Glutamatergic neuron (in vitro differentiated cells): ENCODE data around the gene LNP1. TPM values are rescaled to one million over a fixed set of nuclear protein-coding genes. Genes with fewer than 3 reads are reported as not detected.

Source experiments
- DNase-seq: peaks from one replicate; pipeline ENCODE4 v3.0.0; 2022
- H3K27ac Mint-ChIP-seq: one replicate; pipeline ENCODE4 v1.8.0; 2020; ENCODE audit warnings: mild to moderate bottlenecking, mixed read lengths, inconsistent platforms; ENCODE audit not compliant: unreplicated experiment
- H3K27me3 Mint-ChIP-seq: one replicate; pipeline ENCODE4 v1.8.0; 2020; ENCODE audit warnings: mild to moderate bottlenecking, moderate library complexity, mixed read lengths, inconsistent platforms; ENCODE audit not compliant: unreplicated experiment
- H3K36me3 Mint-ChIP-seq: one replicate; pipeline ENCODE4 v1.8.0; 2020; ENCODE audit warnings: mild to moderate bottlenecking, mixed read lengths, inconsistent platforms; ENCODE audit not compliant: unreplicated experiment
- H3K4me1 Mint-ChIP-seq: one replicate; pipeline ENCODE4 v1.8.0; 2020; ENCODE audit warnings: mild to moderate bottlenecking, low read depth, mixed read lengths, inconsistent platforms; ENCODE audit not compliant: unreplicated experiment
- H3K4me3 Mint-ChIP-seq: one replicate; pipeline ENCODE4 v1.8.0; 2020; ENCODE audit warnings: mild to moderate bottlenecking, mixed read lengths, inconsistent platforms; ENCODE audit not compliant: unreplicated experiment
- H3K9me3 Mint-ChIP-seq: one replicate; pipeline ENCODE4 v1.8.0; 2020; ENCODE audit warnings: mild to moderate bottlenecking, moderate library complexity, mixed read lengths, inconsistent platforms; ENCODE audit not compliant: unreplicated experiment
- CTCF ChIP-seq: fragments of 200-600 bp; sonication (generic); IDR thresholded peaks from one replicate; pipeline ENCODE4 v1.5.0; 2021; ENCODE audit not compliant: partially characterized antibody, unreplicated experiment
- total RNA-seq: library from RNA; stranded (reverse); fragmentation: NEBNext Ultra II Directional; extraction: Animal tissue kit (Norgen Biotek cat#: 25700); gene quantifications from one replicate; pipeline ENCODE4 v1.2.1, GENCODE V29; 2021; ENCODE audit not compliant: unreplicated experiment

Gene LNP1
- total RNA-seq, 1 donor from 2014 or later, result 2.0 TPM

DNA sequence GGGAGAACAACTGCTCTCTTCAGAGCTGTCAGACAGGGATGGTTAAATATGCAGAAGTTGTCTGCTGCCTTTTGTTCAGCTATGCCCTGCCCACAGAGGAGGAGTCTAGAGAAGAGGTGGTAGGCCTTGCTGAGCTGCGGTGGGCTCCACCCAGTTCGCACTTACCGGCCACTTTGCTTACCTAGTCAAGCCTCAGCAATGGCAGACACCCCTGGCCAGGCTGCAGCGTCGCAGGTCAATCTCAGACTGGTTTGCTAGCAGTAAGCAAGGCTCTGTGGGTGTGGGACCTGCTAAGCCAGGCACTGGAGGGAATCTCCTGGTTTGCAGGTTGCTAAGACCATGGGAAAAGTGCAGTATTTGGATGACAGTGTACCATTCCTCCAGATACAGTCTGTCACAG is 78.7 kb downstream of the LNP1 start:
- H3K36me3 Mint-ChIP-seq, result peaks cover 5% of the 10 kb centered on the region
- H3K9me3 Mint-ChIP-seq, result peaks cover 4% of the 10 kb centered on the region
- H3K27me3 Mint-ChIP-seq, result no peaks in the 10 kb centered on the region
- no peak overlapping the region for H3K4me3 Mint-ChIP-seq
- no peaks in the 10 kb centered on the region for H3K4me1 Mint-ChIP-seq
- H3K27ac Mint-ChIP-seq, result no peak overlapping the region
- no peak for DNase-seq
- TF ChIP-seq CTCF, result no peak

DNA sequence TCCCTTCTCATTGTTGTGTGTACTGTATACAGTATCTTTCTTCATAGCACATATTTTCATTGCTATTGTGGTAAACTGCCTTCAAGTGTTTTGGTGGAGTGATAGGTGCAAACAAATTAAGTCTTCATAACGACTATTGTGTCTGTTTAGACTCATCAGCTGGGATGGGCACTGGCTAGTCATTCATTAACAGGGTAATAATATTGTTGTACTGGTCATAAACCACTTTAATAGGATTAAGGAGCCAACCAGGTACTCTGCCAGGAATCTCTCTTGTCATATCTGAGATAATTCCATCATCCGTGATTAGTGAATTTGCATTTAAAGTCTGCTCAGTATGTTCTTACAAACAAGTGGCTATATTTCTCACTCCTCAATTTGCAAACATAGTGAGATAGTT is 80.8 kb downstream of the LNP1 start:
- H3K36me3 Mint-ChIP-seq, result peaks cover 5% of the 10 kb centered on the region
- H3K27ac Mint-ChIP-seq, result no peak overlapping the region
- H3K27me3 Mint-ChIP-seq, result no peaks in the 10 kb centered on the region
- no peak for TF ChIP-seq CTCF
- H3K9me3 Mint-ChIP-seq, result no peaks in the 10 kb centered on the region
- no peak overlapping the region for H3K4me3 Mint-ChIP-seq
- DNase-seq, result no peak
- H3K4me1 Mint-ChIP-seq, result no peaks in the 10 kb centered on the region

DNA sequence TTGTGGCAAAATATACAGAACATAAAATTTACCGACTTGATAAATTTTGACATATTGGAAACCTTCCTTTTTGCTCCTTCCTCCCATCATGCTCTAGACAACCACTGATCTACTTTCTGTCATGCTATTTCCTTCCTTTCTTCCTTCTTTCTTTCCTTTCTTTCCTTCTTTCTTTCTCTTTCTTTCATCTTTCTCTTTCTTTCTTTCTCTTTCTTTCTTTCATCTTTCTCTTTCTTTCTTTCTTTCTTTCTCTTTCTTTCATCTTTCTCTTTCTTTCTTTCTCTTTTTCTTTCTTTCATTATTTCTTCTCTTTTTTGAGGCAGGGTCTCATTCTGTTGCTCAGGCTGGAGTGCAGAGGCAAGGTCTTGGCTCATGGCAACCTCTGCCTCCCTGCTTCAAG is 82.2 kb downstream of the LNP1 start:
- H3K27ac Mint-ChIP-seq, result no peak overlapping the region
- TF ChIP-seq CTCF, result no peak
- H3K27me3 Mint-ChIP-seq, result peaks cover 3% of the 10 kb centered on the region
- no peak for DNase-seq
- no peaks in the 10 kb centered on the region for H3K4me1 Mint-ChIP-seq
- H3K9me3 Mint-ChIP-seq, result no peaks in the 10 kb centered on the region
- no peak overlapping the region for H3K4me3 Mint-ChIP-seq
- peaks cover 5% of the 10 kb centered on the region for H3K36me3 Mint-ChIP-seq

GRCh38 chr3:100486808-100487207 is 85.5 kb downstream of the LNP1 start:
- H3K4me3 Mint-ChIP-seq, result no peak overlapping the region
- no peak overlapping the region for H3K27ac Mint-ChIP-seq
- H3K27me3 Mint-ChIP-seq, result peaks cover 3% of the 10 kb centered on the region
- no peaks in the 10 kb centered on the region for H3K36me3 Mint-ChIP-seq
- TF ChIP-seq CTCF, result no peak
- H3K4me1 Mint-ChIP-seq, result peaks cover 2% of the 10 kb centered on the region
- no peaks in the 10 kb centered on the region for H3K9me3 Mint-ChIP-seq
- DNase-seq, result no peak

- no peak for TF ChIP-seq CTCF
- peaks cover 3% of the 10 kb centered on the region for H3K27me3 Mint-ChIP-seq
- no peak overlapping the region for H3K4me3 Mint-ChIP-seq
- no peaks in the 10 kb centered on the region for H3K9me3 Mint-ChIP-seq
- no peak for DNase-seq
- no peak overlapping the region for H3K27ac Mint-ChIP-seq
- no peaks in the 10 kb centered on the region for H3K36me3 Mint-ChIP-seq
- H3K4me1 Mint-ChIP-seq, result peaks cover 2% of the 10 kb centered on the region
Observed at GRCh38 chr3:100489118-100489517, 87.8 kb downstream of the LNP1 start.
